HuH-7 (cell line): ENCODE data around the gene BNC2.

Experiments used
- DNase-seq: peaks from one replicate; pipeline ENCODE4 v3.0.0; 2011; ENCODE audit warnings: low spot score

Gene BNC2

DNA sequence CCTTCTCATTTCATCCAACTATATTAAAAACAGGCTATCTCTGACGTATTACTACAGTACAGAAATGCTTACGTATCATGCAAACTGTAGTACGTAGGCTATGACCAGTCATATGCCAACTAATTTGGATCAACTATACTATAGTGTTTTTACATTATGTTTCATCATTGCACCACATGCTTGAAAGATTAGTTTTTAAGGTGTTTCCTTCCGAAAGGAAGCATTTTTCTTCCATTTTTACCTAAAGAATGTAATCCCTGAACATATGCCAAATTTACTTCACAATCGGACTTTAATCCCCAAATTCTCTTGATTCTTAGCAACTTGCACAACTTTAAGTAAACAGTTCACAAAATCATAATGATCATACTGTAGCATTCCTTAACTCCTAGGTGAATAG is 153.9 kb downstream of the BNC2 start:
- DNase-seq, result no peak

DNA sequence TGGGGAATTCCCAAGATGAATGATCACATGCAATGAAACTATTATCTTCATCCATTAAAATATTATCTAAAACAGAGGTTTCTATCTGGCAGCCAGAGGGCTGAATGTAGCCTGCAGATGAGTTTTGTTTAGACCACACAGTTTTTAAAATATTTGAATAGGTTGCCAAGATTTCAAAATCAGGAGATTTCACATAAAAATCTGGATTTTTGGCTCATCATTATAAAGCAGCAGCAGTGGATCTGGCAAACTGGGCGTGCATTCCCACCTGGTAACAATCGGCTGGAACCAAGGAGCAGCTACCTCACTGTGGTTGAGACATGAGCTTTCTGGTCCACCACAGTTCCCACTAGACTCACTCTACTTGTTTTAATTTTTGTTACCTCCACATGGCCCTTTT is 155.1 kb downstream of the BNC2 start:
- DNase-seq, result no peak

DNA sequence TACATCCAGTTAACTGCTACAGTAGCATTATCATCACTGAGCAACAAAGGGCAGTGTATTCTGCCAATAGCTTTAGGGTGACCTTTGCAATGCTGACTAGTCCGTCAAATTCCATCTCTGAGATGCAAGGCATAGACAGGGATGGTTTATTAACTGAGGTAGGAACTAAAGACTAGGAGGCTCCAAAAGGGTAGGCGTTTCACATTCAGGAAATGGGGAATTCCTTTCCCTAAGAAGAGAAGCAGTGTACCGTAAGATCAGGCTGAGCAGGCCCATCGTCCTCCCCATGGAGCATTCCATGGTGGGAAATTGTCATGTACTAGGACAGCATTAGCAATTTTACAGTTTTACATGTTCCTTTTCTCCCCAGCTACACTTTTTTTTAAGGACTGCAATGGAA is 157.7 kb downstream of the BNC2 start:
- DNase-seq, result no peak

DNA sequence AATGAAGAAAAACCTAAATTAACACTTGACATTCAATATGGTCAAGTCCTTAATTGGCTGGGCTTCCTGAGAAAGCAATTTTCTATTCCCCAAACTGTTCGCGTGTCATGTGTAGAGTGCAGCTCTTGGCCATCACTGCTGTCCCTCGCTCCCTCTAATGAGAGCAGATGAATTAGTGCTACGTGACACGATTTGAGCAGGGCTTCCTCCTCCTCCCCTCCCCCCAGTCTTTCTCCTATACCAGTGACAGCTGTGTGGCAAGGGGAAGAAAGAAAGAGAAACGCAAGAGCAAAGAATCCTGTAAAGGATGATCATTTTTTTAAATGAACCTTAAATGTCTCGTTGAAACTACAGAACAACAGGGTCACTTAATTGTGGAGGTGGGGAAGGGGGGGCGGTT is 159.6 kb downstream of the BNC2 start:
- DNase-seq, result no peak

DNA sequence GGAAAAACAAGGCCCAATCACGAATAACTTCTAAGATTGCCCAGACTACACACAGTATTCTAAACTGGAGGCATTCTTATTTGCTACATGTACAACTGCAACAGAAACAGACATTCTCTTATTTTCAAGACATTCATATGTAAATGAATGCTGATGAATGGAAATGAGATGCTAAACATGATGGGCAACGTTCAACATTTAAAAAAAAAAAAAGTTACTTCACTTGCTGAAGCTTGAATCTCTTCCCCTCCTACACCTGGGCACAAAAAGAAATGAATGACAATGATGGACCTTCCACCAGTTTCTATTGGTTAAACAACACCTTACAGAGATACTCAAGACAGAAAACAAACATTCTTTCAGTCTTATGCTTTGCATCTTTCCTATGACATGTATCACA is 160.5 kb downstream of the BNC2 start:
- no peak for DNase-seq

DNA sequence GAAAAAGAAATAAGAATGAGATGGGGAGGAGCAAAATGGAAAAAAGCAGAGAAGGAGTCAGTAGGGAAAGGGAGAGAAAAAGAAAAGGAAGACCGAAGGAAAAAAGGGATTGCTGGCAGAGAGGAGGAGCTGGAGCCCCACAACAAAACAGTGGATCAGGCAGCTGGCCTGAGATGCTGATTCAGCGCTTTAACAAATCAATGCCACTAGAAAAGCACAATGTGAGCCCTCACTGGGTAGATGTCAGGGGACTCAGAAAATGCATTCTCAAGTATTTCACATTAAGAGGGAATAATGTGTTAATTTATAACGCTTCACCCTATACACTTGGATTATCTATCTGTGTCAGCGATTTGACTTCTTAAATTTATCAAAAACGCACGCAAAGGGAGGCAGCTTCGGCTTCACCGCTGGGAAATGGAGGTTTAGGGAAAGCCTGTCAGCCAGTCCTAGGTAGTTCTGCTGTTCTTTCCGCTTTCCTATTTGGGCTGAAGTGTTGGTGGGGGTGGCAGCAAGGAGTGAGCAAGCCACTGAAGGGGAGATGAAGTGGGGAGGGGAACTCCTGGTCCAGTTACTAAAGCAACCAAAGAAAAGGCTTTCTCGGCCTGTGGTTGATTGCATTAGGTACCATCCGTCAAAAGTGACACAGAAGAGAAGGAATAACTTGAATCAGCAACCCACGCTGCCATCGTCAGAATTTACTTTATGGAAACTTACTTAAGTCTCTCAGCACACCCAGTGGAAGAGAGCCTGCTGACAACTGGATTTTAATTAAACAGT is 161.6 kb downstream of the BNC2 start:
- no peak for DNase-seq

DNA sequence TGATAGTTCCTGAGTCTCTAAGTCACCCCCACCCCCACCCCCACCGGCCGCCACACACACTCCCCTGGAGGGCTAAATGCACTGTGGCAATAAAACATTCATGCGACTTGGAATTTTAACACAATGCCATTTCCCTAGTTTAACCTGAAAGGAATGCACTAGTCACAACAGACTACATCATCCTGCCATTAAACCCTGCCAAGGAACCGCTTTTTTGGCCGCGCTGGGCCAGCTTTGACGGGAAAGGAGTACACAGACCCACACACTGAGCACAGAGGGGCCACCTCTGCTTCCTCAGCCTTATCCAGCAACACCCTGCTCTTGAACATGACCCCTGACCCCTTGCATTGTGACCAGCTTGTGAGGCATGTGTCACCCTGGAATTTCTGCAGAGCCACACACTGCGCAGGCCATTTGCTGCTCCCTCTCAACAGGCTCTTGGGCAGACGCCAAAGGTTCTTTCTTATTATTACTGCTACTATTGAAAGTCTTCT is 165.3 kb downstream of the BNC2 start:
- DNase-seq, result no peak

DNA sequence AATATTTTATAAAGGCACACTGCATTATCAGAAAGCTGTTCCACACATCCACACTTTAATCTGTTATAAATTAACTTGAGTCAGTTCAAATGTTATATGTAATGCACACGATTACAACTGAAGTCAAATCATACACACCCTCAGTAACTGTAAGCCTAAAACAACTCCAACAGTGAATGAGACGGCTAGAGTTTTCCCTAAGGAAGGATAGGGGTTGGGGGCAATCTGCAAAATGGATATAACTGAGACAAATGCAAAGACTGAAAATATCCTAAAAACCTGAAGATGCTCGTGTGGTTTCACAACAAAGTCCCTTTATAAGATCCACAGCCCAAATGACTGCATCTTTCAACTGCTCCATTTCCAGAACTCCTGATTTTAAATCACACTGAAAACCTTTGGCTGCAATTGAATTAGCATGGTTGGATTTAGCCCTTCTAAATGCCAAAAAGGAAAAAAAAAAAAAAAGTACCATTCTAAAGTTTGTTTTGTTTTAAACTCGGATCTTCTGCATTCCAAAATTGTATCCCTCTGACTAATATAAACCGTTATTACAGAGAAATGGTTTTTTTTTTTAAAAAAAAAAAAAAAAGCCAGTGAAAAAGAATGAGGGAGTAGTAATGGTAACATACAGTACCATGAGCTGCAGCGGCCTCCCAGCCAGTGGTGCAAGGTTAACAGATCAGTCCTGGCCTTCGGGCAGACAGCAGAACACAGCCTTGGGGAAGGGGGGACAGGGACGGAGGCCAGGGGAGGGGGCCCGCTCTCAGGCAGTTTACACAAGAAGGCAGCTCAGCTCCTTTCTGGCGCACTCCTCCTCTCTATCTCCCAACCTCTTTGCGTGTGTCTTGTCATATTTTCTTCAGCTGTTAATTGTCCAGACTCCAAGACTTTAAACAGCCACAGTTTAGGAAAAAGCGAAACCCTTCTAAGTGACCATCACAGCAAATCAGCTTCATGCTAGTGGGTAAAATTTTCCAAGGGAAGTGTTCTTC is 166.1 kb downstream of the BNC2 start:
- no peak for DNase-seq

DNA sequence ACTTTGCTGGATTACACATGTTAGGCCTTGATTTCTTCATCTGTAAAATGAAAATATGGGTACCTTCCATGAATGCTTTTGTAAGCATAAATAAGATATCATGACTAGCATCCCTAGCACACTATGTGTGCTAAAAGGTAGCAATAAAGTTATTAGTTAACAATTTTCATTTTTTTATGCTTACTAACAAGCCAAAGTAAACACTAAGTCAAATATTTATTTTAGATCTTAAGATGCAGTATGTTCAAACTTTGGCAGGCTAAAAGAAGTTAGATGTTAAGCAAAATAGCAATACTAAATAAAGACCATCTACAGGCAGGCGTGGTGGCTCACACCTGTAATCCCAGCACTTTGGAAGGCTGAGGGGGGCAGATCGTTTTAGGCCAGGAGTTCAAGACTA is 169.1 kb downstream of the BNC2 start:
- no peak for DNase-seq

DNA sequence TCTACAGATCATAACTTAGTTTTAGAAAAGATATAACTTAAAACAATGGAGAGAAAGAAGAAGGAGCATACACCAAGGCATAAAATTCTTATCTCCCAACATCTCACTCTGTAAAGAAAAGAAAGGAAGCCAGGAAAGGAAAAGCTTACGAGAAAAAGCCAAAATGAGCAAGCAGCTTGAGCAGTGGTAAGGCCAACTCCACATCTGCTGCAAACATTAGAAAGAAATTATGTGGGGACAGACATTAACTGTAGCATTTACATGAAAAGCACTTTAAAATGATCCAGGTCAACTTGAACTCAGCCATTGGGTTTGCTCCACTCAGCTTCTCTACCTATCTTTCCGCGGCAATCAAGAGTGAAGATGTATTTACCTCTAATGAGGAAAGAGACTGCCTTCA is 176.9 kb downstream of the BNC2 start:
- no peak for DNase-seq

DNA sequence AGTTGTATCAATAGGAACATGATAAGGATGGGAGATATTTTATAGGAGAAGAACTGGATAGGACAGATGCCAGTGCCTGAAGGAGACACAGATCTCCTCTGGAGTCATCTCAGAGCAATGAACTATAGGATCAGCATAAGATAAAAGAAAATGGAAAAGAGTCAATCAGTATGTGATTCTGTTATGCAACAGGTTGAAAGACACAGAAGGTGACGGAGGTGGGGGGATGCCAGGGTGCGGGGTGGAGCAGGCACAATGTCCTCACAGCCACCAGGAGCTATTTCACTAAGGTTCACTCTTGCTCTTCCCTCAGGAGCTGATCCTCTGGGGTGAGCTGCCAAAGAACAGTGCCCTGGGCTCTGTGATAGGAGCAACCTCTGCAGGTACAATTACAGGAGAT is 179.8 kb downstream of the BNC2 start:
- DNase-seq, result no peak

DNA sequence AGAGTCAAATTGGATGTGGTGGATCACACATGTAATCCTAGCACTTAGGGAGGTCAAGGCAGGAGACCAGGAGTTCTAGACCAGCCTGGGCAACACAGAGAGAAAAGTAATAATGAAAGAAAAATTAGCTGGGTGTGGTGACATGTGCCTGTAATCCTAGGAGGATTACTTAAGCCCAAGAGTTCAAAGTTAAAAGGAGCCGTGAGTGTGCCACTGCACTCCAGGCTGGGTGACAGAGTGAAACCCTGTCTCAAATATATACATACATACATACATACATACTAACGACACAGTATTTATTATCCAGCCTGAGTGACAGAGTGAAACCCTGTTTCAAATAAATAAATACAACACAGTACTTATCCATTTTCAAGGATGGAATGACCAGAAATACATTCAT is 180.3 kb downstream of the BNC2 start:
- no peak for DNase-seq

DNA sequence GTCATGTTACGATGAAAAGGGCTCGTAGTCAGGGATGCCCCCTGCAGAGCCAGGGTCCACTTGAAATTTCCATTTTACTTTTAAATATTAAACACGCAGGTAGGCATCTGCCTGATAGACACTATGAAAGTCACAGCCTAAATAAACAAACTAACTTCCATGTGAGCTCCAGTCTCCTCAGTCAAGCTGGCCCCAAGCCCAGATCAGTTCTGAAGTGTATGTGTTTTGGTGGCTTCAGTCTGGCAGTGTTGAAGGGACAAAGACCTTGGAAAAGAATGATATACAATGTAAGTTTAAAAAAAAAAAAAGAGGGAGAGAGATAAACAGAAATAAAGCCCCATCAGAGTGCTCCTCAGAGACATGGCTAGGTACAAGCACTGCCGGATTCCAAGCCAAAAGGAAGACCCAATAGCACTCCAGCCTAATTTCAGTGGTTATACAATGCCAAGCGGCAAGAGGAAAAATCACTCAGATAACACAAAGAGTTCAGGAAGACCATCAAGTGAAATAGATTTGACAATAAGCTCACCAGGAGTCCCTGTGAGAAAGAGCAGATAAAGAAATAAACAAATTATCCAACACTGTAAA is 181.0 kb downstream of the BNC2 start:
- no peak for DNase-seq

DNA sequence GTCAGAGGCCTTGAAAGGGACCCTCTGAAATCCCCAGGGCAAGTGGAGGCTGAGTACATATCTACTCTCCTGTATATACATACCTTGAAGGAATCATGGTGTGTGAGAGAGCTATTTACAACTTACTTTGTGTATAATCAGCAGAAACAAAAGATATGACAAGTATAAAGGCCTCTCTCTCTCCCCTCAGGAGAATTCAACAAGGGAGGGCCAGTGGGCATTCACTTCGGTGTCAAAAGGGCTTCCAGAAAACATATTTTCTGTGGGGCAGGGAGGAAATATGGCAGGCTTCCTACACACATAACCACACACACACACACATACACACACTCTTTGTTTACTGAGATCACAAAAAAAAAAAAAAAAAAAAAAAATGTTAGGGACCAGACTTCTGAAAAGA is 181.7 kb downstream of the BNC2 start:
- DNase-seq, result no peak

DNA sequence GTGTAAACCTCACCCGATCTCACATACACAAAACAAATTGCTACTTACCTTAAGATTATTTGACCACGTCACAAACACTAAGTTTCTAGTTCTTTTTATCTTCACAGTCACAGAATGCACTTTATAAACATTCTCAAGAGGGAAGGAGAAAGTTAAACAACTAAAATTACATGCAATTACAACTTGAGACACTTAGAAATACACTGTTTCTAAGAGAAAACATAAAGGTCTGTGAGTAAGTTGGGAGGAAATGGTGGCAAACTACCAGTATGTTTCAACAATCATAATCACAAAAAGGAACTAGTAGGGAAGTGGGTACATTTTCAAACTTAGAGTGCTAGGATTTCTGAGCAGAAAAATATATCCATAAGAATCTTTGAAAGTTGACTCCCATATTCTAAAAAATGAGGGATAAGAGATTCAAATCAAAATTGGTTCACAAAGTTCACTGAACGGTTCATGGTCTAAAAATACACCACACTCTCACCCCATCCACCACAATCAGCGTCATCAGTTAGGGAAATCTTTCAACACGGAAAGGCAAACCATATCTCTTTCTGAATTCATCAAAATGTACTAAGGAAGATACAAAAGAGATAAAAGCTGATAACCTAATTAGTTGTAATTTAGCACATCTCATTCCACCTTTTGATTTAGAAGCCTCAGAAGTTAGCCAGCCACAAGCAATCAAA is 182.6 kb downstream of the BNC2 start:
- DNase-seq, result no peak

DNA sequence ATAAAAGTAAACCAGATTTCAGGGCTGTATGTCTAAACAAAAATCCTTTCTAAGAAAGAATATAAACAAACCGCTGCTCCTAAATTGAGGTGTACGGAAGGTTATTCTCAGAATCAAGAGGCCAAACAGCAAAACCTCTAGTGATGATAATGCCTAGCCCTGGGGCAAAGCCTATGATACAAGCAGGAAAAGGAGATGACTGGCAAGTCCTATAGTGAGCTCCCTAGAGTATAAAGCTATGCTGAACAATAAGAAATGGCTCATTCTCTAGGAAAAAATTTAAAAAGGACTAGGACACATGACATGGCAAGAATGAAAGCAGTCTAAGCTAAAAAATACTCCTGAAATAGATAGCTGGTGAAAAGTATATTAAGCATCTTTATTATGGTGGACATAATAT is 187.1 kb downstream of the BNC2 start:
- DNase-seq, result no peak

DNA sequence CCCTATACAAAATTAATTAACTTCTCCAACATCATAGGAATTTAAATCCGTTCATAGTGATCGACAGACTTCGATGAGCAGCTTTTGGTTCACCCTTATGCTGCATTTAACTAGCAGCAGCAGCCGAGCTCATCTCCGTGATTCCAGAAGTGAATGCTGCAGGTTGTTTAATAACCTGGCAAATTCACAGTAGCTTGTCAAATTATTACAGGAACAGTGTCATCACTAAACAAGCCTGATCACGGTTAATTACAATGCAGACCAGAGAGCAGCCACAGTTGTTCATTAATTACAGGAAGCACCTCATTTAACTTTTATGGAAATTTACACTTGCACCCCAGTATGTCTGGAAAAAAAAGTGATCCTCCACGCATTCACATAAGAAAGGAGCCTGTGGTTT is 188.2 kb downstream of the BNC2 start:
- no peak for DNase-seq

DNA sequence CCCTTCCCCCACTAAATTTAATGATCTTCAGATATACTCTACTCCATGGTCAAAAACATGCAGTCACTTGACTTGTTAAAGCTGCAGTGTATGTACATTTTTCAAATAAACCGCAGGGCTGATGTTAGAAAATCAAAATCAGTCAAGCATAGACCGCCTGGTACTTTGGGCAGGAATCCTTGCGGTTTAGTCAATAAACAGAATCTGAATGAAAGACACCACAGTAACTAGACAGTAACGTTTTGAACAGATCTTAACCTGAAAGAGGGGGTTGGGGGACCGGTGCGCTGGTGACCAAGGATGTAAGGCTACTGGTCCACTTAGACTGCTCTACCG is 188.8 kb downstream of the BNC2 start:
- DNase-seq, result no peak

DNA sequence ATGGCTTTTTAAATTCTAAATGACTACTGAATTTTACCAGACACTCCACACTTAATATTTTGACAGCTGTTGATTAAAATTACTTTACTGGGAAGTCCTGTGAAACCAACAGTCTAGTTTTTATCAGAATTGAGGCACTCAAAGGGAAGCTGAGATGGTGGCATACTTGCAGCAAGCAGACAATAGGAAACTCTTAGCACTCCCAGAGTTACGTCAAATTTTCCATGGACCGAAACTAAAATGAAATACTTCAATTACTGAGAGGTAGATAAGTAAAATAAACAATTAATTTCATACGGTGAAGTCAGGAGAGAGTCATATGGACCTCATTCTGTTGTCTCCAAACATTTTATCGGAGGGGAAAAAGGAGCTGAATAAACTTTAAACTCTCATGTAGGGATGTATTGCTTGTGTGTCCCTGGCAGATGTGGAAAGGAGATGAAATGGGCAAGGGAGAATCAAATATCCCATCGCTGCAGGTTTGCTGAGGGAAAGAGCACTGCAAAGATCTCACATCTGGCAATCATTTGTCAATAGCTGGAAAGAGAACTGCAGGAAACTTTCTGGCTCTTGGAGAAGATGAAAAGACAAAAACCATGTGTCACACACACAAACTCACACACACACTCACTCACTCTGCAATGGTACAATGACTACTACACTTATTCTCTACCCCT is 189.4 kb downstream of the BNC2 start:
- no peak for DNase-seq

DNA sequence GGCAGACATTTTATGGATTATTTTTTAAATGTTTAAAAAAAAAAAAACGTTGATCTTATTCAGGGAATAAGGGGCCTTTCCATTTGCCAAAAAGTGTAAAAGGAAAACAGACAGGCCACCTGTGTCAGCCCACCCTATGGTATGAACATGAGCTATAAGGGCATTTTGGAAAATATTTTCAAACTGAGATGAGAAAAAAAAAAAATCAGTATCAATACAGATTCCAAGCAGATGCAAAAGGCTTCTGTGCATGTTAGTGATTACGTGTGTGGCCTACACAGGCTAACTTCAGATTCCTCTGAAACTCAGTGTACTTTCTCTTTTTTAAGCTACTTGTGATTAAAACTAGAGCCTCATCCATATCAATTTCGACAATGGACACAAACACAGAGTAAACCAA is 189.9 kb downstream of the BNC2 start:
- no peak for DNase-seq

DNA sequence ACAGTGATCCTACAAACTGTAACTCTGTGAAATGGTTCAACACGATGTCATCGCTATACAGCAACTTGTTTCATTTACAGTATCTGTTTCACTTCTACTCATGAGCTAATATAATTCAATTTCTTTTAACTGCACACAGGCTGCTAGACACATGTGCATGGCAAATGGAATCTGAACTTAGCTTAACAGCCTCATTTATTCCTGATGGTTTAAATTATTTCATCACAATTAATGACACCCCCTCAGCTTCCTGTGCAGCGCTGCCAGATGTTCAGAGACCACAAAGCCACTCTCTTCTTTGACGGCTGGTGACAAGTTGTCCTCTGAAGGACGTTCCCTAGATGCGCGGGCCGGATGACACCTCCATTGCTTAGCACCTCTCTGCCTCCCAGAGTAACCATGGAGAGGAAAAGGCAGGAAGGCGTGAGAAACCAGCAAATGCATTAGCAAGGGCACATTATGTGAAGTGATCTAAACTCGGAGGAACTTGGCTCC is 191.1 kb downstream of the BNC2 start:
- no peak for DNase-seq

DNA sequence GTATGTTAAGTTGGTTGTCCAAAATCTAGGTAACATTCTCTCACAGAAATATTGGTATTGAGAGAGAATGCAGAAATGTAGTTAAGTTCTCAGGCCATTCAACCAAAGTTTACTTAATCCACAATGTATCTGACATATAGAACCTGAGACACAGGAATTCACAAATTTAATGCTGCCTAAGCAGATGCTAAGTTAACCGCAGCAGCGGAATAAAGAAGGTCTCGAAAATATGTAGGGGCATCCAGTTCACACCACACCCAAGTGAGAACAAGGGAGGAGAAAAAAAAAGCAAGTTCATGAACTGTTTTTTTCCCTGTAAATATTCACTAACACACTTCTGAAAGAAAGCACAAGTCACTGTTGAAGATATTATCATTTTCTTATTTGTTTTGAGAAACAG is 194.0 kb downstream of the BNC2 start:
- DNase-seq, result no peak
